Caco-2 (cell line): ENCODE results near the gene FBXL20. TPM values are rescaled to one million over a fixed set of nuclear protein-coding genes. Genes with fewer than 3 reads are reported as not detected.

ENCODE experiments used
- BruUV-seq: library from RNA; stranded (reverse); fragments of 400-500 nt; replicated peaks from 2 replicates; lab custom pipeline; 2021; lab: Mats Ljungman, UMichigan
- CTCF ChIA-PET: fragments of 300-600 bp; sonication (Branson Sonifier 250); formaldehyde crosslinking; loops from one replicate; lab custom pipeline; 2022; ENCODE audit warnings: antibody characterized with exemption; lab: Charles Lee
- POLR2A ChIA-PET: fragments of 300-600 bp; sonication (Branson Sonifier 250); formaldehyde crosslinking; loops from one replicate; lab custom pipeline; 2022; ENCODE audit warnings: antibody characterized with exemption; lab: Charles Lee
- DNase-seq, 2 experiments: peaks; one replicate each; pipeline versions ENCODE4 v3.0.0 to v3.0.0-alpha.2; 2020 to 2022
- H3K27me3 ChIP-seq: replicated peaks from 2 replicates; pipeline ENCODE4 v1.6.0; 2011; ENCODE audit warnings: low read length; ENCODE audit not compliant: control insufficient read depth, insufficient read depth
- H3K36me3 ChIP-seq: 2 replicates; pipeline ENCODE4 v1.5.1; 2011; ENCODE audit warnings: low read length; ENCODE audit not compliant: control insufficient read depth, insufficient read depth
- H3K4me1 ChIP-seq: fragments of 250-450 bp; sonication (Bioruptor Pico); 2 replicates; pipeline ENCODE4 v1.5.1; 2020; ENCODE audit warnings: mild to moderate bottlenecking
- H3K4me3 ChIP-seq: 2 replicates; pipeline ENCODE4 v1.5.1; 2011; ENCODE audit warnings: low read depth, mild to moderate bottlenecking, control low read depth, low read length
- H3K9me3 ChIP-seq: fragments of 250-450 bp; sonication (Bioruptor Pico); 2 replicates; pipeline ENCODE4 v1.5.1; 2020; ENCODE audit warnings: mild to moderate bottlenecking, moderate library complexity
- H3K27ac Mint-ChIP-seq: one replicate; pipeline ENCODE4 v1.8.0; 2022; ENCODE audit warnings: mixed read lengths; ENCODE audit not compliant: unreplicated experiment
- H3K27me3 Mint-ChIP-seq: one replicate; pipeline ENCODE4 v1.8.0; 2022; ENCODE audit warnings: mixed read lengths; ENCODE audit not compliant: insufficient read depth, unreplicated experiment
- H3K36me3 Mint-ChIP-seq: one replicate; pipeline ENCODE4 v1.8.0; 2022; ENCODE audit warnings: mild to moderate bottlenecking, mixed read lengths; ENCODE audit not compliant: insufficient read depth, unreplicated experiment
- H3K4me1 Mint-ChIP-seq: one replicate; pipeline ENCODE4 v1.8.0; 2022; ENCODE audit warnings: low read depth, mixed read lengths; ENCODE audit not compliant: unreplicated experiment
- H3K4me3 Mint-ChIP-seq: one replicate; pipeline ENCODE4 v1.8.0; 2022; ENCODE audit warnings: mild to moderate bottlenecking, moderate library complexity, mixed read lengths; ENCODE audit not compliant: unreplicated experiment
- H3K9me3 Mint-ChIP-seq: one replicate; pipeline ENCODE4 v1.8.0; 2022; ENCODE audit warnings: mixed read lengths; ENCODE audit not compliant: unreplicated experiment
- CTCF ChIP-seq, 2 experiments: fragments of 200-600 bp in 1 of 2; IDR thresholded peaks; 1 replicate in 1 of 2; 2 replicates in 1 of 2; pipeline versions ENCODE4 v1.5.1 to v1.8.0; 2011 to 2022; ENCODE audit warnings: antibody characterized with exemption in 1 of 2, control low read depth in 1 of 2, inconsistent platforms in 1 of 2, low read depth in 1 of 2, low read length in 1 of 2, mild to moderate bottlenecking in 1 of 2, moderate library complexity in 1 of 2; ENCODE audit not compliant: insufficient read depth in 1 of 2, severe bottlenecking in 1 of 2, unreplicated experiment in 1 of 2
- intact Hi-C: fragments of 100-400 bp; cut with micrococcal nuclease; formaldehyde crosslinking; loops from one replicate; pipeline ENCODE4 v1.10.0; 2022; ENCODE audit not compliant: unreplicated experiment
- total RNA-seq: library from RNA; stranded (reverse); gene quantifications from 2 replicates; pipeline ENCODE4 v1.2.3, GENCODE V29; 2022

FBXL20 gene
- total RNA-seq, 1 experiment from 2014 or later: 12.6 TPM

- no peak overlapping the region for H3K4me3 ChIP-seq
- no peak overlapping the region for H3K4me3 Mint-ChIP-seq
- no peaks in the 10 kb centered on the region for H3K4me1 ChIP-seq
- no peaks in the 10 kb centered on the region for H3K9me3 Mint-ChIP-seq
- H3K27me3 Mint-ChIP-seq: no peaks in the 10 kb centered on the region
- no peak overlapping the region for H3K27ac Mint-ChIP-seq
- ChIA-PET POLR2A (no interaction called here), CTCF (no interaction called here)
- no TSS peak for BruUV-seq
- DNase-seq: no peak
- H3K27me3 ChIP-seq: no peaks in the 10 kb centered on the region
- no peaks in the 10 kb centered on the region for H3K9me3 ChIP-seq
- no peaks in the 10 kb centered on the region for H3K4me1 Mint-ChIP-seq
- intact Hi-C loops: no loop called here
- no peaks in the 10 kb centered on the region for H3K36me3 ChIP-seq
- TF ChIP-seq CTCF (IDR thresholded peaks at IDR 0.05; ENCODE audit: insufficient read depth in 1 of 2, low read depth in 1 of 2, low read length in 1 of 2, severe bottlenecking in 1 of 2, unreplicated experiment in 1 of 2): no peak
- H3K36me3 Mint-ChIP-seq: no peaks in the 10 kb centered on the region
Measured at GRCh38 chr17:39318636-39319035, 82.8 kb downstream of the FBXL20 start.

GRCh38 chr17:39306509-39307212, 94.8 kb downstream of the FBXL20 start:
- ChIA-PET POLR2A (no interaction called here), CTCF (no interaction called here)
- Histone ChIP-seq H3K4me3 (no peak overlapping the region), H3K9me3 (no peaks in the 10 kb centered on the region), H3K4me1 (no peaks in the 10 kb centered on the region), H3K36me3 (no peaks in the 10 kb centered on the region; the same call in none of the 2 replicates), H3K27me3 (no peaks in the 10 kb centered on the region)
- no TSS peak for BruUV-seq
- Mint-ChIP-seq H3K9me3 (no peaks in the 10 kb centered on the region), H3K36me3 (peaks cover 4% of the 10 kb centered on the region), H3K4me1 (no peaks in the 10 kb centered on the region), H3K27me3 (no peaks in the 10 kb centered on the region), H3K27ac (no peak overlapping the region), H3K4me3 (no peak overlapping the region)
- DNase-seq: no peak
- intact Hi-C loops: no loop called here
- TF ChIP-seq CTCF (IDR thresholded peaks at IDR 0.05; ENCODE audit: insufficient read depth in 1 of 2, low read depth in 1 of 2, low read length in 1 of 2, severe bottlenecking in 1 of 2, unreplicated experiment in 1 of 2): no peak

- H3K36me3 Mint-ChIP-seq: peaks cover 4% of the 10 kb centered on the region
- DNase-seq: no peak
- H3K27me3 ChIP-seq: no peaks in the 10 kb centered on the region
- no peak overlapping the region for H3K4me3 Mint-ChIP-seq
- no peaks in the 10 kb centered on the region for H3K9me3 ChIP-seq
- ChIA-PET POLR2A (no interaction called here), CTCF (no interaction called here)
- TF ChIP-seq CTCF (IDR thresholded peaks at IDR 0.05; ENCODE audit: insufficient read depth in 1 of 2, low read depth in 1 of 2, low read length in 1 of 2, severe bottlenecking in 1 of 2, unreplicated experiment in 1 of 2): no peak
- no peaks in the 10 kb centered on the region for H3K27me3 Mint-ChIP-seq
- no peak overlapping the region for H3K27ac Mint-ChIP-seq
- no peak overlapping the region for H3K4me3 ChIP-seq
- no peaks in the 10 kb centered on the region for H3K4me1 Mint-ChIP-seq
- H3K36me3 ChIP-seq: no peaks in the 10 kb centered on the region; the same call in none of the 2 replicates
- intact Hi-C loops: no loop called here
- no peaks in the 10 kb centered on the region for H3K4me1 ChIP-seq
- no peaks in the 10 kb centered on the region for H3K9me3 Mint-ChIP-seq
- no TSS peak for BruUV-seq
Measured at GRCh38 chr17:39305978-39306377, 95.4 kb downstream of the FBXL20 start.
